K562 (cell line): ENCODE data around the gene NR1H3. TPM values are rescaled to one million over a fixed set of nuclear protein-coding genes. Genes with fewer than 3 reads are reported as not detected.

Experiments used
- ARID1B ChIP-seq: fragments of 450-650 bp; IDR thresholded peaks from 2 replicates; pipeline ENCODE4 v1.6.1; 2016; ENCODE audit warnings: antibody characterized with exemption, mild to moderate bottlenecking, inconsistent platforms
- CEBPZ ChIP-seq: fragments of 150-350 bp; IDR thresholded peaks from 2 replicates; pipeline ENCODE4 v1.6.1; 2014; ENCODE audit warnings: low read depth, mild to moderate bottlenecking, low read length, borderline replicate concordance
- CTCFL ChIP-seq: IDR thresholded peaks from 2 replicates; pipeline ENCODE4 v1.6.1; 2011; ENCODE audit warnings: borderline replicate concordance, low read depth, mild to moderate bottlenecking, moderate library complexity, low read length; ENCODE audit not compliant: insufficient read depth, poor library complexity, severe bottlenecking
- GATA2 ChIP-seq: sonication (generic); formaldehyde crosslinking; IDR thresholded peaks from 2 replicates; pipeline ENCODE4 v1.4.0; 2020; ENCODE audit warnings: mild to moderate bottlenecking, missing genetic modification reagents
- GTF2A2 ChIP-seq: IDR thresholded peaks from 2 replicates; pipeline ENCODE4 v1.6.1; 2016; ENCODE audit warnings: mild to moderate bottlenecking, missing genetic modification characterization, missing compliant biosample characterization
- KAT7 ChIP-seq: sonication (generic); formaldehyde crosslinking; IDR thresholded peaks from 2 replicates; pipeline ENCODE4 v1.8.0; 2022; ENCODE audit warnings: missing genetic modification reagents, mild to moderate bottlenecking, borderline replicate concordance
- KLF13 ChIP-seq: fragments of 450-650 bp; IDR thresholded peaks from 2 replicates; pipeline ENCODE4 v1.6.1; 2016; ENCODE audit warnings: missing genetic modification characterization, low read depth, mild to moderate bottlenecking, missing compliant biosample characterization, moderate library complexity, borderline replicate concordance
- L3MBTL2 ChIP-seq: fragments of 450-650 bp; IDR thresholded peaks from 2 replicates; pipeline ENCODE4 v1.6.1; 2016; ENCODE audit warnings: mild to moderate bottlenecking, moderate library complexity
- MIER1 ChIP-seq: fragments of 450-650 bp; IDR thresholded peaks from 2 replicates; pipeline ENCODE4 v1.6.1; 2016; ENCODE audit warnings: antibody characterized with exemption, mild to moderate bottlenecking, low read depth
- RUNX1 ChIP-seq: sonication (generic); IDR thresholded peaks from 2 replicates; pipeline ENCODE4 v1.6.1; 2016; ENCODE audit warnings: antibody characterized with exemption, low read depth
- SAP30 ChIP-seq: fragments of 200-600 bp; sonication (generic); IDR thresholded peaks from 2 replicates; pipeline ENCODE4 v1.6.1; 2012; ENCODE audit warnings: borderline replicate concordance, low read depth, mild to moderate bottlenecking, moderate library complexity, low read length, control low read depth, inconsistent platforms; ENCODE audit not compliant: insufficient read depth, poor library complexity, severe bottlenecking
- SIX5 ChIP-seq, 2 experiments: IDR thresholded peaks; 2 replicates each; pipeline ENCODE4 v1.6.1; 2011; ENCODE audit warnings: low read length in 2 of 2, borderline replicate concordance in 1 of 2, low read depth in 1 of 2, mild to moderate bottlenecking in 1 of 2, moderate library complexity in 1 of 2; ENCODE audit not compliant: insufficient read depth in 1 of 2
- TRIM28 ChIP-seq: fragments of 450-650 bp; IDR thresholded peaks from 2 replicates; pipeline ENCODE4 v1.6.1; 2017
- UBTF ChIP-seq, 2 experiments: IDR thresholded peaks; 2 replicates each; pipeline ENCODE4 v1.6.1; 2012; ENCODE audit warnings: improper control_type of control experiment in 2 of 2, low read depth in 2 of 2, low read length in 2 of 2, borderline replicate concordance in 1 of 2
- ZNF436 ChIP-seq: fragments of 250-450, 450-650 bp; sonication (Bioruptor Pico); formaldehyde crosslinking; IDR thresholded peaks from 2 replicates; pipeline ENCODE4 v1.7.0; 2020; ENCODE audit warnings: mild to moderate bottlenecking
- ZNF707 ChIP-seq: fragments of 250-450 bp; sonication (Bioruptor Pico); conservative IDR thresholded peaks from 2 replicates; pipeline ENCODE4 v1.8.0; 2022; ENCODE audit warnings: inconsistent platforms, mild to moderate bottlenecking, moderate library complexity
- polyA plus RNA-seq, 8 experiments: library from polyadenylated mRNA; depleted of rRNA in 4 of 8; stranded (reverse) in 5 of 8; unstranded in 3 of 8; fragments of >200 nt; fragmentation: Nextera tagmentation in 2 of 8; fragmentation: Illumina TruSeq in 1 of 8; extraction: Ambion mirVana in 2 of 8; extraction: Trizol in 1 of 8; gene quantifications; 2 replicates each; pipeline versions ENCODE4 v1.2.1 to v1.2.3, GENCODE V29; 2011 to 2014; ENCODE audit warnings: inconsistent platforms in 1 of 8, missing spikeins in 1 of 8
- total RNA-seq, 7 experiments: library from RNA; depleted of rRNA in 6 of 7; stranded (reverse); fragments of >200 nt in 6 of 7; fragmentation: Illumina TruSeq in 2 of 7; extraction: Trizol in 2 of 7; gene quantifications; 2 replicates each; pipeline versions ENCODE4 v1.2.1 to v1.2.3, GENCODE V29; 2011 to 2021; ENCODE audit warnings: low replicate concordance in 1 of 7
- TF ChIP-seq, protein P1 (sequence below): fragments of 250-450 bp; sonication (Bioruptor Pico); IDR thresholded peaks from 2 replicates; pipeline ENCODE4 v1.8.0; 2021; ENCODE audit warnings: mild to moderate bottlenecking, moderate library complexity

NR1H3 gene
- total and polyA plus RNA-seq, 9 of the 15 experiments (the other 6 are each of a cell fraction or from before 2014, with no cell fraction given), result 8.2 to 26.0 (median 11.9) TPM

DNA sequence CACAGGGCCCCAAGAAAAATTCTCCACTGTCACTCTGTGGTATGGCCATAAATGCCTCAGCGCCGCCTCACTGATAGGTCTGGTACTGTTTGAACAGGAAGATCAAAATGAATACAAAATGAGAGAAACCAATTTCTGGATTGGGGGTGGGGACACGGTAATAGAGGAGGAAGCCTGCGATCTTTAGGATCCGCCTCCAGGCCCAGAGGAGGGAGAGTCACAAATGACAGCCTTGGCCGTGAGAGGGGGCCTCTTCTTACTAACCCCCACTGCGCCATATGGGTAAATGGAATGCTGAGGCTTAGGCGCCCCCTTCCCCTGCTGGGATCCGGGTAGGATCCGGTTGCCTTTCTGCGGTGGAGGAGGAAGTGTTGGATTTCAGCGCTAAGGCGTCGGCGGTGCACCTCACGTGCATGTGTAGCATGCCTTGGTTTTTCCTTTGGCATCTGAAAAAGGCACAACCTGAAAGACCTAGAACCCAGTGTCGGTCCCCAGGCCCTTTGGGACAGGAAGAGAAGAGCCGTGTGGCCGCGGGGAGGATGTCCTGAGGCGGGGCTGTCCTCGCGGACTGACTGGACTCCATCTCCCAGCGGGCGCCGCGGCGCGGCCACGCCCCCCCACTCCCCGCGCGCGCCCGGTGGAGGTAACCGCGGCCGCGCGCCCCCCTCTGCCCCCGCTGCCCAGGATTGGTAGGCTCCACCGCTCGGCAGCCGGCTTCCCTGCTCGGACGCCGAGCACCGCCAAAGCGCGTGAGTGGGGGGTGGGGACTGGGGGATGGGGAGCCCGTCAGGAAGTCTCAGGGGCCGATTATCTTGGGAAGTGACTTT is 11.4 kb downstream of the NR1H3 start (continued):
- TF ChIP-seq GTF2A2 (tag) (no peak), SIX5 (IDR thresholded peaks at IDR 0.05; ENCODE audit: borderline replicate concordance in 1 of 2, insufficient read depth in 1 of 2, low read depth in 1 of 2, low read length in 2 of 2) (peak; percentile 25 to 44; a peak in 2 of 4 replicates), L3MBTL2 (peak; percentile 97), SAP30 (no peak), ZNF707 (CRISPR knock-in tag) (no peak), ARID1B (0 out of 2 replicates have a peak, but pooled peaks have one; percentile 43), TRIM28 (peak; percentile 73; the same call in 1 of the 2 replicates), RUNX1 (no peak), KLF13 (peak; percentile 84), UBTF (IDR thresholded peaks at IDR 0.05; ENCODE audit: borderline replicate concordance in 1 of 2, low read depth in 2 of 2, low read length in 2 of 2) (no peak; a peak in 1 of 4 replicates), KAT7 (no peak), CTCFL (no peak), CEBPZ (no peak), MIER1 (no peak), GATA2 (CRISPR knock-in tag) (no peak), ZNF436 (CRISPR knock-in tag) (no peak)
- TF ChIP-seq, protein P1, sequence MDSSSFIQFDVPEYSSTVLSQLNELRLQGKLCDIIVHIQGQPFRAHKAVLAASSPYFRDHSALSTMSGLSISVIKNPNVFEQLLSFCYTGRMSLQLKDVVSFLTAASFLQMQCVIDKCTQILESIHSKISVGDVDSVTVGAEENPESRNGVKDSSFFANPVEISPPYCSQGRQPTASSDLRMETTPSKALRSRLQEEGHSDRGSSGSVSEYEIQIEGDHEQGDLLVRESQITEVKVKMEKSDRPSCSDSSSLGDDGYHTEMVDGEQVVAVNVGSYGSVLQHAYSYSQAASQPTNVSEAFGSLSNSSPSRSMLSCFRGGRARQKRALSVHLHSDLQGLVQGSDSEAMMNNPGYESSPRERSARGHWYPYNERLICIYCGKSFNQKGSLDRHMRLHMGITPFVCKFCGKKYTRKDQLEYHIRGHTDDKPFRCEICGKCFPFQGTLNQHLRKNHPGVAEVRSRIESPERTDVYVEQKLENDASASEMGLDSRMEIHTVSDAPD (CRISPR knock-in tag), result no peak
